ENCODE measurements around the gene SOX6. TPM values are rescaled to one million over a fixed set of nuclear protein-coding genes. Genes with fewer than 3 reads are reported as not detected.

Gene SOX6
- total and polyA plus RNA-seq, 2 experiments from 2014 or later, result 0.03 to 0.66 TPM

GRCh38 chr11:16013242-16013641 lies 343.1 kb downstream of the SOX6 start:
- Mint-ChIP-seq H3K4me3 (no peak overlapping the region), H3K9me3 (no peaks in the 10 kb centered on the region), H3K4me1 (peaks cover 34% of the 10 kb centered on the region), H3K27ac (no peak overlapping the region), H3K27me3 (ENCODE audit: insufficient read depth, low read depth, poor library complexity) (no peaks in the 10 kb centered on the region), H3K36me3 (ENCODE audit: low read depth) (no peaks in the 10 kb centered on the region)
- DNase-seq (ENCODE audit: low spot score) (no peak), ATAC-seq (no peak)
- no peak overlapping the region for H2AFZ ChIP-seq
- H3F3A ChIP-seq (replicated peaks; ENCODE audit: low read depth), result no peaks in the 10 kb centered on the region
- H3K79me2 ChIP-seq (replicated peaks; ENCODE audit: insufficient read depth), result no peaks in the 10 kb centered on the region
- no peaks in the 10 kb centered on the region for H3K36me3 ChIP-seq (ENCODE audit: insufficient read depth)
- H3K4me1 ChIP-seq (ENCODE audit: insufficient read depth), result peaks cover 22% of the 10 kb centered on the region
- H3K4me3 ChIP-seq, result no peak overlapping the region
- no peaks in the 10 kb centered on the region for H3K9me2 ChIP-seq (ENCODE audit: insufficient read depth)
- no peak overlapping the region for H3K4me2 ChIP-seq
- no peak overlapping the region for H3K27ac ChIP-seq (ENCODE audit: low read depth)
- H3K27me3 ChIP-seq (ENCODE audit: insufficient read depth), result no peaks in the 10 kb centered on the region
- H4K20me1 ChIP-seq (replicated peaks; ENCODE audit: insufficient read depth), result no peaks in the 10 kb centered on the region
- TF ChIP-seq, protein P1, sequence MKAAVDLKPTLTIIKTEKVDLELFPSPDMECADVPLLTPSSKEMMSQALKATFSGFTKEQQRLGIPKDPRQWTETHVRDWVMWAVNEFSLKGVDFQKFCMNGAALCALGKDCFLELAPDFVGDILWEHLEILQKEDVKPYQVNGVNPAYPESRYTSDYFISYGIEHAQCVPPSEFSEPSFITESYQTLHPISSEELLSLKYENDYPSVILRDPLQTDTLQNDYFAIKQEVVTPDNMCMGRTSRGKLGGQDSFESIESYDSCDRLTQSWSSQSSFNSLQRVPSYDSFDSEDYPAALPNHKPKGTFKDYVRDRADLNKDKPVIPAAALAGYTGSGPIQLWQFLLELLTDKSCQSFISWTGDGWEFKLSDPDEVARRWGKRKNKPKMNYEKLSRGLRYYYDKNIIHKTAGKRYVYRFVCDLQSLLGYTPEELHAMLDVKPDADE (IDR thresholded peaks at IDR 0.05), result no peak
- TF ChIP-seq, protein P2, sequence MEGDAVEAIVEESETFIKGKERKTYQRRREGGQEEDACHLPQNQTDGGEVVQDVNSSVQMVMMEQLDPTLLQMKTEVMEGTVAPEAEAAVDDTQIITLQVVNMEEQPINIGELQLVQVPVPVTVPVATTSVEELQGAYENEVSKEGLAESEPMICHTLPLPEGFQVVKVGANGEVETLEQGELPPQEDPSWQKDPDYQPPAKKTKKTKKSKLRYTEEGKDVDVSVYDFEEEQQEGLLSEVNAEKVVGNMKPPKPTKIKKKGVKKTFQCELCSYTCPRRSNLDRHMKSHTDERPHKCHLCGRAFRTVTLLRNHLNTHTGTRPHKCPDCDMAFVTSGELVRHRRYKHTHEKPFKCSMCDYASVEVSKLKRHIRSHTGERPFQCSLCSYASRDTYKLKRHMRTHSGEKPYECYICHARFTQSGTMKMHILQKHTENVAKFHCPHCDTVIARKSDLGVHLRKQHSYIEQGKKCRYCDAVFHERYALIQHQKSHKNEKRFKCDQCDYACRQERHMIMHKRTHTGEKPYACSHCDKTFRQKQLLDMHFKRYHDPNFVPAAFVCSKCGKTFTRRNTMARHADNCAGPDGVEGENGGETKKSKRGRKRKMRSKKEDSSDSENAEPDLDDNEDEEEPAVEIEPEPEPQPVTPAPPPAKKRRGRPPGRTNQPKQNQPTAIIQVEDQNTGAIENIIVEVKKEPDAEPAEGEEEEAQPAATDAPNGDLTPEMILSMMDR (conservative IDR thresholded peaks at IDR 0.05; ENCODE audit: low read depth in 2 of 2), result no peak
- TF ChIP-seq EZH2 (IDR thresholded peaks at IDR 0.05; ENCODE audit: low read depth, unreplicated experiment), result no peak
- no peak for TF ChIP-seq REST (IDR thresholded peaks at IDR 0.05; ENCODE audit: unreplicated experiment)

DNA sequence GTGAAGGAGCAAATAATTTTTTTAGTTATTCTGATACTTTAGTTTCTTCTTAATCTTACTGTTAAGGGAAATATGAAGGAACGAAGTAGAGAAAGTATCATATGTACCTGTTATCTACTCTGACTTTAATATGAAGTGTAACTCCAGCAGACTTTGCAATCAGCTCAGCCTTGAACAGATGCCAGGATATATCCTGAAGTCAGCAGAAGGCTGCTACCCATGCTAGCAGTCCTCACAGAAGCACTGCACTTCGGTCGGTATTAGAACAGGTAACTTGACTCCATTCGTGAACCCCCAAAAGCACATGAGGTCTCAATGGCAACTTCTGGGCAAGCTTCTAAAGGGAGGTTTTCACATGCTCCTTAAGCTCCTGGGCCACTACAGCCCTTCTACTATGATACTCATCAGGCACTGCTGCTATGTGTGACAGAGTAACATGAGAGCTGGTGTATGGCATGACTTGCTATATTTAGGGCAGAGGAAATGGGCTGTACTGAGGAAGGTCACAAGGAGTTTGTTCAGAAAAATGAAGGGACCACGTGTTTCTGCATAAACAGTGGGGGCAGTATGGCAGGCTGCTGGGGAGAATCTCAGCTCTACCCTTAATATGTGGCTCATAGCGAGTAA lies 344.1 kb downstream of the SOX6 start:
- ATAC-seq, result no peak
- Histone ChIP-seq H3K4me3 (no peak overlapping the region), H2AFZ (no peak overlapping the region), H3K9me2 (ENCODE audit: insufficient read depth) (no peaks in the 10 kb centered on the region), H4K20me1 (replicated peaks; ENCODE audit: insufficient read depth) (no peaks in the 10 kb centered on the region), H3K27me3 (ENCODE audit: insufficient read depth) (no peaks in the 10 kb centered on the region), H3F3A (replicated peaks; ENCODE audit: low read depth) (no peaks in the 10 kb centered on the region), H3K4me2 (no peak overlapping the region), H3K4me1 (ENCODE audit: insufficient read depth) (peaks cover 12% of the 10 kb centered on the region), H3K27ac (ENCODE audit: low read depth) (no peak overlapping the region), H3K36me3 (ENCODE audit: insufficient read depth) (no peaks in the 10 kb centered on the region), H3K79me2 (replicated peaks; ENCODE audit: insufficient read depth) (no peaks in the 10 kb centered on the region)
- Mint-ChIP-seq H3K9me3 (no peaks in the 10 kb centered on the region), H3K27me3 (ENCODE audit: insufficient read depth, low read depth, poor library complexity) (no peaks in the 10 kb centered on the region), H3K27ac (no peak overlapping the region), H3K4me1 (peaks cover 24% of the 10 kb centered on the region), H3K4me3 (no peak overlapping the region), H3K36me3 (ENCODE audit: low read depth) (no peaks in the 10 kb centered on the region)
- DNase-seq (ENCODE audit: low spot score), result no peak
- TF ChIP-seq, protein P1 (IDR thresholded peaks at IDR 0.05), result no peak
- TF ChIP-seq, protein P2 (conservative IDR thresholded peaks at IDR 0.05; ENCODE audit: low read depth in 2 of 2), result no peak

Data from GM23338 (cell line).